ENCODE data around the gene SH2D2A. TPM values are rescaled to one million over a fixed set of nuclear protein-coding genes. Genes with fewer than 3 reads are reported as not detected.

Gene SH2D2A
- total and polyA plus RNA-seq, 4 donors: 1.1 to 3.0 (median 2.0) TPM

DNA sequence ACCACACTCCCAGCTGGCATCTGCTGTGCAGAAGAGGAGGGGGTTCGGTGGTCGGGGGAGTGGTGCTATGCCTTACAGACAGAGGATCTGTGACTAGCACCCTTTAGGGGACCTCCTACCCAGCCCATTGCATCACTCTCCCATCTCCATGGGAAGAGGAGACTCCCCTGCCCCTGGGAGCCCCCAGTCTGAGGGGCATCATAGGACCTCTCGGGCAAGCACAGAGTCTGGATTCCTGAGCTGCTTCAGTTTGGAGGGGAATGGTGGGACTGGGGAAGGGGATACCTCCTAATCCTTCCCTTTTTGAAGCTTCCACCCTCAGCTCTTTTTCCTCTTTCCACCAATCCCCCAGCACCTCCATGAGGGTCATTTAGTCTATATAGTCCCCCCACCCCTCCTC lies 40.9 kb upstream of the SH2D2A start:
- DNase-seq (no peak), ATAC-seq (ENCODE audit: insufficient read depth, low FRiP score) (no peak)
- Histone ChIP-seq H3K9me3 (ENCODE audit: control insufficient read depth in 4 of 4, insufficient read depth in 3 of 4, low read length in 3 of 4) (peaks cover 0 to under 1% (median 0%) of the 10 kb centered on the region in 4 donors), H3K9ac (ENCODE audit: insufficient read depth in 1 of 2, low read length in 2 of 2) (no peak overlapping the region), H3K27ac (ENCODE audit: low read depth in 1 of 2, low read length in 1 of 2) (no peak overlapping the region), H3K27me3 (ENCODE audit: control insufficient read depth in 3 of 3, insufficient read depth in 3 of 3, low read length in 2 of 3) (peaks cover 1 to 68% (median 34%) of the 10 kb centered on the region in 3 donors), H3K4me3 (no peak overlapping the region), H3K4me1 (ENCODE audit: control insufficient read depth in 5 of 5, insufficient read depth in 5 of 5, low read length in 5 of 5) (peaks cover 0 to 27% (median 7%) of the 10 kb centered on the region in 5 donors), H3K36me3 (ENCODE audit: control insufficient read depth in 4 of 4, insufficient read depth in 4 of 4, low read length in 4 of 4) (no peaks in the 10 kb centered on the region)
- 59 to 67% methylated on average over 3 of the region's 3 CpGs for WGBS, 2 donors
- no peak for TF ChIP-seq CTCF (IDR thresholded peaks at IDR 0.05; ENCODE audit: control extremely low read depth, extremely low read depth)

GRCh38 chr1:156856282-156856785 lies 39.7 kb upstream of the SH2D2A start:
- DNase-seq (no peak), ATAC-seq (ENCODE audit: insufficient read depth, low FRiP score) (no peak)
- H3K27me3 ChIP-seq (ENCODE audit: control insufficient read depth in 3 of 3, insufficient read depth in 3 of 3, low read length in 2 of 3): peaks cover 0 to 56% (median 23%) of the 10 kb centered on the region in 3 donors
- H3K4me3 ChIP-seq: no peak overlapping the region
- WGBS, 2 donors: 74 to 78% methylated on average over 3 of the region's 3 CpGs
- H3K9me3 ChIP-seq (ENCODE audit: control insufficient read depth in 4 of 4, insufficient read depth in 3 of 4, low read length in 3 of 4): no peaks in the 10 kb centered on the region
- no peak overlapping the region for H3K27ac ChIP-seq (ENCODE audit: low read depth in 1 of 2, low read length in 1 of 2)
- TF ChIP-seq CTCF (IDR thresholded peaks at IDR 0.05; ENCODE audit: control extremely low read depth, extremely low read depth): no peak
- H3K9ac ChIP-seq (ENCODE audit: insufficient read depth in 1 of 2, low read length in 2 of 2): no peak overlapping the region
- no peaks in the 10 kb centered on the region for H3K36me3 ChIP-seq (ENCODE audit: control insufficient read depth in 4 of 4, insufficient read depth in 4 of 4, low read length in 4 of 4)
- peaks cover 0 to 28% (median 7%) of the 10 kb centered on the region in 5 donors for H3K4me1 ChIP-seq (ENCODE audit: control insufficient read depth in 5 of 5, insufficient read depth in 5 of 5, low read length in 5 of 5)

DNA sequence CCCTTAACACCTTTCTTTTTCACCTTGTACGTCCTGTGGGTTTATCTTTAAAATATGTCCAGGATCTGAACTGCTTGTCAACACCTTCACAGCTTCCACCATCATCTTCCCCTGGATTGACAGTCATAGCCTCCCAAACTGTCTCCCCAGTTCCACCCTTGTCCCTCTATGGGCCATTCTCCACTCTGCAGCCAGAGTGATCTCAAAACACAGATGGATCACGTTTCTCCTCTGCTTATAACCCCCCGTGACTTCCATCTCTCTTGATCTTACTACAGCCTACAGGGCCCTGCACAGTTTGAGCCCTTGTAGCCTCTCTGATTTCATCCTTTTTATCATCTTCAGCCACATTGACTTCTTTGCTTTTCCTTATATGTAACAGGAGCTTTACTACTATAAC lies 38.0 kb upstream of the SH2D2A start:
- WGBS, 2 donors: 60% methylated on average over 3 of the region's 3 CpGs
- ATAC-seq (ENCODE audit: insufficient read depth, low FRiP score) (no peak), DNase-seq (no peak)
- Histone ChIP-seq H3K9ac (ENCODE audit: insufficient read depth in 1 of 2, low read length in 2 of 2) (no peak overlapping the region), H3K27ac (ENCODE audit: low read depth in 1 of 2, low read length in 1 of 2) (no peak overlapping the region), H3K27me3 (ENCODE audit: control insufficient read depth in 3 of 3, insufficient read depth in 3 of 3, low read length in 2 of 3) (peaks cover 0 to 49% (median 20%) of the 10 kb centered on the region in 3 donors), H3K4me1 (ENCODE audit: control insufficient read depth in 5 of 5, insufficient read depth in 5 of 5, low read length in 5 of 5) (peaks cover 0 to 20% (median under 1%) of the 10 kb centered on the region in 5 donors), H3K4me3 (no peak overlapping the region), H3K36me3 (ENCODE audit: control insufficient read depth in 4 of 4, insufficient read depth in 4 of 4, low read length in 4 of 4) (no peaks in the 10 kb centered on the region), H3K9me3 (ENCODE audit: control insufficient read depth in 4 of 4, insufficient read depth in 3 of 4, low read length in 3 of 4) (no peaks in the 10 kb centered on the region)
- no peak for TF ChIP-seq CTCF (IDR thresholded peaks at IDR 0.05; ENCODE audit: control extremely low read depth, extremely low read depth)

GRCh38 chr1:156853761-156854160 lies 37.1 kb upstream of the SH2D2A start:
- DNase-seq (no peak), ATAC-seq (ENCODE audit: insufficient read depth, low FRiP score) (no peak)
- no peak for TF ChIP-seq CTCF (IDR thresholded peaks at IDR 0.05; ENCODE audit: control extremely low read depth, extremely low read depth)
- Histone ChIP-seq H3K27ac (ENCODE audit: low read depth in 1 of 2, low read length in 1 of 2) (no peak overlapping the region), H3K36me3 (ENCODE audit: control insufficient read depth in 4 of 4, insufficient read depth in 4 of 4, low read length in 4 of 4) (no peaks in the 10 kb centered on the region), H3K4me3 (no peak overlapping the region), H3K9ac (ENCODE audit: insufficient read depth in 1 of 2, low read length in 2 of 2) (no peak overlapping the region), H3K27me3 (ENCODE audit: control insufficient read depth in 3 of 3, insufficient read depth in 3 of 3, low read length in 2 of 3) (peaks cover 3 to 52% (median 22%) of the 10 kb centered on the region in 3 donors), H3K9me3 (ENCODE audit: control insufficient read depth in 4 of 4, insufficient read depth in 3 of 4, low read length in 3 of 4) (no peaks in the 10 kb centered on the region), H3K4me1 (ENCODE audit: control insufficient read depth in 5 of 5, insufficient read depth in 5 of 5, low read length in 5 of 5) (peaks cover 0 to 14% (median 4%) of the 10 kb centered on the region in 5 donors)
- 92 to 93% methylated on average over 19 of the region's 19 CpGs for WGBS, 2 donors

Data from lung (tissue), 12 donors.